Upper lobe of left lung (tissue), 4 donors: ENCODE measurements around the gene RIMBP2.

Experiments
- CTCF ChIP-seq, 6 experiments: fragments of 450-650 bp in 4 of 6; fragments of 200-600 bp in 2 of 6; sonication (generic) in 2 of 6; IDR thresholded peaks; one replicate each; pipeline ENCODE4 v1.5.1; 2016 to 2019; ENCODE audit warnings: antibody characterized with exemption in 6 of 6
- EP300 ChIP-seq, 4 donors: sonication (generic); formaldehyde crosslinking; IDR thresholded peaks; one replicate each; pipeline ENCODE4 v1.5.1; 2017; ENCODE audit warnings: antibody characterized with exemption in 4 of 4, control low read depth in 2 of 4
- POLR2A ChIP-seq, 4 donors: fragments of 450-650 bp; IDR thresholded peaks; one replicate each; pipeline ENCODE4 v1.5.1; 2016 to 2017; ENCODE audit warnings: antibody characterized with exemption in 4 of 4, mild to moderate bottlenecking in 2 of 4
- POLR2AphosphoS5 ChIP-seq, 2 donors: sonication (generic); formaldehyde crosslinking; IDR thresholded peaks; one replicate each; pipeline ENCODE4 v1.5.1; 2017; ENCODE audit warnings: antibody characterized with exemption in 2 of 2

DNA sequence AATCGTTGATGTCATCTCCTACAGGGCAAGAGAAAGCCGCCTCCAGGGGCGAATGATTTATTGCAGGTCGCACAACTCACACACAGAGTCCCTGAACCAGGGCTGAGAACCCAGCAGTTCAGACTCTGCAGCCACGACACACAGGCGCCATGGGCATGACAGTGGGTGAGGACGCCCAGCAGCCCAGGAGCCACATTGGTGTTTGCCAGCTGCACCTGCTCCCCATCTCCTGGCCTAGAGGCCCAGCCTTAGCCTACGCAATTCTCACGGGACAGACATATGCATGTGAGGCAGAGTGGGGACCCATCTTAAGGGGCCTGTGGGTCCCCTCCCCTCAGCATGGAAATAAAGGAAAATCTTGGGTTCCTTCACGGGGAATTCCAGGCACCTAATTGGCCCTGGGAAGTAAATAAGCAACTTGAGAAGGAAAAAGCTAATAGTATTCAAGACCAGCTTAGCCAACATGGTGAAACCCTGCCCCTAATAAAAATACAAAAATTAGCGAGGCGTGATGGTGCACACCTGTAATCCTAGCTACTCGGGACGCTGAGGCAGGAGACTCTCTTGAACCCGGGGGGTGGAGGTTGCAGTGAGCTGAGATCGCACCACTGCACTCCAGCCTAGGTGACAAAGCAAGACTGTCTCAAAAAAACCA lies 69.3 kb downstream of the RIMBP2 start:
- TF ChIP-seq CTCF (IDR thresholded peaks at IDR 0.05) (no peak), POLR2A (IDR thresholded peaks at IDR 0.05) (no peak), POLR2AphosphoS5 (IDR thresholded peaks at IDR 0.05) (no peak), EP300 (IDR thresholded peaks at IDR 0.05) (no peak)
